Gastroesophageal sphincter (tissue), 4 donors: ENCODE measurements around the gene SH3PXD2A. TPM values are rescaled to one million over a fixed set of nuclear protein-coding genes. Genes with fewer than 3 reads are reported as not detected.

ENCODE experiments used
- ATAC-seq: fragments of 150-250 bp; one replicate; pipeline ENCODE4 v1.9.1; 2016; ENCODE audit warnings: mild to moderate bottlenecking, moderate library complexity
- H3K27ac ChIP-seq, 4 donors: fragments of 200-600 bp; sonication (generic) in 3 of 4; 1 replicate in 3 of 4; 2 replicates in 1 of 4; pipeline ENCODE4 v1.5.1; 2016 to 2019
- H3K27me3 ChIP-seq: fragments of 200-600 bp; sonication (generic); one replicate; pipeline ENCODE4 v1.5.1; 2019
- H3K36me3 ChIP-seq, 2 donors: fragments of 200-600 bp; sonication (generic); one replicate each; pipeline ENCODE4 v1.5.1; 2019; ENCODE audit warnings: control low read depth in 1 of 2
- H3K4me1 ChIP-seq, 3 donors: fragments of 200-600 bp; sonication (generic); 1 replicate in 2 of 3; 2 replicates in 1 of 3; pipeline ENCODE4 v1.5.1; 2016 to 2019; ENCODE audit warnings: control low read depth in 2 of 3
- H3K4me3 ChIP-seq, 2 donors: fragments of 200-600 bp; sonication (generic); one replicate each; pipeline ENCODE4 v1.5.1; 2019; ENCODE audit warnings: mild to moderate bottlenecking in 1 of 2, moderate library complexity in 1 of 2
- H3K9me3 ChIP-seq, 3 donors: fragments of 200-600 bp; sonication (generic); one replicate each; pipeline ENCODE4 v1.5.1; 2017 to 2019; ENCODE audit warnings: control low read depth in 2 of 3
- CTCF ChIP-seq, 4 experiments: fragments of 200-600 bp in 2 of 4; fragments of 450-650 bp in 2 of 4; sonication (generic) in 1 of 4; IDR thresholded peaks; one replicate each; pipeline ENCODE4 v1.5.1; 2017 to 2019; ENCODE audit warnings: antibody characterized with exemption in 4 of 4, mild to moderate bottlenecking in 2 of 4, moderate library complexity in 2 of 4
- EP300 ChIP-seq: sonication (generic); formaldehyde crosslinking; IDR thresholded peaks from one replicate; pipeline ENCODE4 v1.6.1; 2017; ENCODE audit warnings: antibody characterized with exemption, mild to moderate bottlenecking
- POLR2A ChIP-seq, 2 donors: fragments of 450-650 bp; IDR thresholded peaks; one replicate each; pipeline ENCODE4 v1.6.1; 2017; ENCODE audit warnings: antibody characterized with exemption in 2 of 2, mild to moderate bottlenecking in 2 of 2, moderate library complexity in 1 of 2
- POLR2AphosphoS5 ChIP-seq: sonication (generic); formaldehyde crosslinking; IDR thresholded peaks from one replicate; pipeline ENCODE4 v1.6.1; 2017; ENCODE audit warnings: antibody characterized with exemption
- WGBS, 2 donors: methylation state at CpG; one replicate each; pipeline ENCODE4 v1.1.5; 2018; ENCODE audit warnings: low coverage in 1 of 2; 5-methylcytosine and 5-hydroxymethylcytosine counted together
- total RNA-seq, 4 donors: library from RNA; depleted of rRNA; stranded (reverse); fragments of >200 nt; gene quantifications; one replicate each; pipeline ENCODE4 v1.1.0, GENCODE V29; 2016

SH3PXD2A gene
- total RNA-seq, 4 donors from 2014 or later: 31.2 to 65.2 (median 39.5) TPM

- Histone ChIP-seq H3K27me3 (no peaks in the 10 kb centered on the region), H3K4me3 (no peak overlapping the region)
- ATAC-seq: no peak
Observed at GRCh38 chr10:103750836-103751235, 104.5 kb downstream of the SH3PXD2A start.

GRCh38 chr10:103749779-103750178, 105.6 kb downstream of the SH3PXD2A start:
- Histone ChIP-seq H3K9me3 (no peaks in the 10 kb centered on the region), H3K36me3 (no peaks in the 10 kb centered on the region), H3K27me3 (no peaks in the 10 kb centered on the region), H3K27ac (no peak overlapping the region), H3K4me1 (peaks cover 0 to 39% (median 0%) of the 10 kb centered on the region in 3 donors), H3K4me3 (no peak overlapping the region)
- TF ChIP-seq EP300: no peak
- no peak for TF ChIP-seq POLR2AphosphoS5
- TF ChIP-seq POLR2A (IDR thresholded peaks at IDR 0.05): no peak
- TF ChIP-seq CTCF (IDR thresholded peaks at IDR 0.05): no peak
- 95 to 96% methylated on average over 4 of the region's 7 CpGs for WGBS, 2 donors
- ATAC-seq: no peak

More at GRCh38 chr10:103750836-103751235, 104.5 kb downstream of the SH3PXD2A start:
- 78 to 91% methylated on average over 4 to 5 of the region's 5 CpGs for WGBS, 2 donors
- H3K9me3 ChIP-seq: no peaks in the 10 kb centered on the region
- TF ChIP-seq POLR2A (IDR thresholded peaks at IDR 0.05) (no peak), POLR2AphosphoS5 (no peak), CTCF (IDR thresholded peaks at IDR 0.05) (no peak), EP300 (no peak)
- H3K4me1 ChIP-seq: peaks cover 0 to 30% (median 0%) of the 10 kb centered on the region in 3 donors
- H3K27ac ChIP-seq: no peak overlapping the region
- H3K36me3 ChIP-seq: no peaks in the 10 kb centered on the region

- H3K27me3 ChIP-seq: no peaks in the 10 kb centered on the region
- no peaks in the 10 kb centered on the region for H3K36me3 ChIP-seq
- ATAC-seq: no peak
- 89 to 98% methylated on average over 4 to 5 of the region's 6 CpGs for WGBS, 2 donors
- H3K27ac ChIP-seq: peak overlapping the region in 1 of 4 donors; percentile 42
- H3K4me1 ChIP-seq: peaks cover 0 to 39% (median 0%) of the 10 kb centered on the region in 3 donors
- no peaks in the 10 kb centered on the region for H3K9me3 ChIP-seq
- H3K4me3 ChIP-seq: no peak overlapping the region
- no peak for TF ChIP-seq CTCF (IDR thresholded peaks at IDR 0.05)
- TF ChIP-seq POLR2A (IDR thresholded peaks at IDR 0.05): no peak
- no peak for TF ChIP-seq EP300
- TF ChIP-seq POLR2AphosphoS5: no peak
Observed at GRCh38 chr10:103748020-103748419, 107.4 kb downstream of the SH3PXD2A start.

- no peak for ATAC-seq
- Histone ChIP-seq H3K27ac (peak overlapping the region in 2 of 4 donors; percentile 24 to 42), H3K36me3 (no peaks in the 10 kb centered on the region), H3K9me3 (no peaks in the 10 kb centered on the region), H3K27me3 (no peaks in the 10 kb centered on the region), H3K4me3 (no peak overlapping the region), H3K4me1 (peaks cover 0 to 39% (median 0%) of the 10 kb centered on the region in 3 donors)
- no peak for TF ChIP-seq POLR2AphosphoS5
- TF ChIP-seq CTCF (IDR thresholded peaks at IDR 0.05): no peak
- TF ChIP-seq EP300: no peak
- TF ChIP-seq POLR2A (IDR thresholded peaks at IDR 0.05): no peak
- 44% methylated on average over 2 of the region's 14 CpGs; no CpG with 5 or more reads in 1 of the 2 donors for WGBS, 2 donors
Observed at GRCh38 chr10:103747193-103747865, 108.0 kb downstream of the SH3PXD2A start.

- 94 to 100% methylated on average over 1 to 5 of the region's 9 CpGs for WGBS, 2 donors
- Histone ChIP-seq H3K36me3 (no peaks in the 10 kb centered on the region), H3K27me3 (no peaks in the 10 kb centered on the region), H3K4me1 (peaks cover 0 to 36% (median 0%) of the 10 kb centered on the region in 3 donors), H3K9me3 (no peaks in the 10 kb centered on the region), H3K27ac (peak overlapping the region in 2 of 4 donors; percentile 24 to 42), H3K4me3 (no peak overlapping the region)
- ATAC-seq: no peak
- no peak for TF ChIP-seq EP300
- no peak for TF ChIP-seq POLR2AphosphoS5
- TF ChIP-seq POLR2A (IDR thresholded peaks at IDR 0.05): no peak
- no peak for TF ChIP-seq CTCF (IDR thresholded peaks at IDR 0.05)
Observed at GRCh38 chr10:103746598-103746997, 108.8 kb downstream of the SH3PXD2A start.
